Mammary epithelial cell (primary cell): Measurements from ENCODE around the gene PARP1.
A peak's percentile ranks its signal among the peaks of the same experiment; 100 is the strongest.

Experiments used
- EZH2 ChIP-seq: IDR thresholded peaks from 2 replicates; pipeline ENCODE4 v1.6.1; 2012; ENCODE audit warnings: low read length, inconsistent platforms, borderline replicate concordance
- TF ChIP-seq, protein P1 (sequence below), 2 donors: IDR thresholded peaks in 1 of 2; conservative IDR thresholded peaks in 1 of 2; 2 replicates each; pipeline ENCODE4 v1.5.1; 2011 to 2012; ENCODE audit warnings: inconsistent platforms in 2 of 2, low read length in 2 of 2, mild to moderate bottlenecking in 2 of 2, control low read depth in 1 of 2, low read depth in 1 of 2; ENCODE audit not compliant: insufficient read depth in 1 of 2; ENCODE audit errors: extremely low read depth in 1 of 2

DNA sequence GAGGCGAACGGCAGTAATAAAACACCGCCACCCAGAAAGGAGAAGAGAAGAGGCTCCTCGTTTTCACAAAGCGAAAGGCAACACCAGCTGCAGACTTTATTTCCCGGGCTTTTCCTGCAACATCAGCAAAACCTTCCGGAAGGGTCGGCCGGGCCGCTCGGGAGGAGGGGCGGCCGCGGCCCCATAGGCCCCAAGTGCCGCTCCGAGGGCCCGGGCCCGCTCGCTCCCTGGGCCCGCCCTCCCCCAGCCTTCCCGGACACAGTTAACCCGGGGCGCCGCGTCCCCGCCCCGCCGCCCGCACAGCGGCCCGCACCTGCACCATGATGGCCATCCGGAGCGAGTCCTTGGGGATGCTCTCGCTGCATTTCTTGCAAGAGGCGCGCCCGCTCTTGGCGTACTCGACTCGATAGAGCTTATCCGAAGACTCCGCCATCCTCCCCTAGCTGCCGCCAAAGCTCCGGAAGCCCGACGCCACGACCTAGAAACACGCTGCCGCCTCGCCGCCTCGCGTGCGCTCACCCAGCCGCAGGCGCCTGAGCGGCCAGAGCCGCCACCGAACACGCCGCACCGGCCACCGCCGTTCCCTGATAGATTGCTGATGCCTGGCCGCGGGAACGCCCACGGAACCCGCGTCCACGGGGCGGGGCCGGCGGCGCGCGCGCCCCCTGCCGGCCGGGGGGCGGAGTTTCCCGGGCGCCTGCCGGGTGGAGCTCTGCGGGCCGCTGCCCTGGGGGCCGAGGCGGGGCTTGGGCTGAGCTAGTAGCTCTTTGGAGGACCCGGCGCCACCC lies at the start of gene PARP1:
- TF ChIP-seq, protein P1, sequence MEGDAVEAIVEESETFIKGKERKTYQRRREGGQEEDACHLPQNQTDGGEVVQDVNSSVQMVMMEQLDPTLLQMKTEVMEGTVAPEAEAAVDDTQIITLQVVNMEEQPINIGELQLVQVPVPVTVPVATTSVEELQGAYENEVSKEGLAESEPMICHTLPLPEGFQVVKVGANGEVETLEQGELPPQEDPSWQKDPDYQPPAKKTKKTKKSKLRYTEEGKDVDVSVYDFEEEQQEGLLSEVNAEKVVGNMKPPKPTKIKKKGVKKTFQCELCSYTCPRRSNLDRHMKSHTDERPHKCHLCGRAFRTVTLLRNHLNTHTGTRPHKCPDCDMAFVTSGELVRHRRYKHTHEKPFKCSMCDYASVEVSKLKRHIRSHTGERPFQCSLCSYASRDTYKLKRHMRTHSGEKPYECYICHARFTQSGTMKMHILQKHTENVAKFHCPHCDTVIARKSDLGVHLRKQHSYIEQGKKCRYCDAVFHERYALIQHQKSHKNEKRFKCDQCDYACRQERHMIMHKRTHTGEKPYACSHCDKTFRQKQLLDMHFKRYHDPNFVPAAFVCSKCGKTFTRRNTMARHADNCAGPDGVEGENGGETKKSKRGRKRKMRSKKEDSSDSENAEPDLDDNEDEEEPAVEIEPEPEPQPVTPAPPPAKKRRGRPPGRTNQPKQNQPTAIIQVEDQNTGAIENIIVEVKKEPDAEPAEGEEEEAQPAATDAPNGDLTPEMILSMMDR (conservative IDR thresholded peaks at IDR 0.05 in 1 of 2, IDR thresholded peaks at IDR 0.05 in 1 of 2; ENCODE audit: extremely low read depth in 1 of 2, insufficient read depth in 1 of 2, low read depth in 1 of 2, low read length in 2 of 2): peak; percentile 22 to 42
- TF ChIP-seq EZH2: no peak
